ENCODE results near the gene TRIM47.

Gene TRIM47

DNA sequence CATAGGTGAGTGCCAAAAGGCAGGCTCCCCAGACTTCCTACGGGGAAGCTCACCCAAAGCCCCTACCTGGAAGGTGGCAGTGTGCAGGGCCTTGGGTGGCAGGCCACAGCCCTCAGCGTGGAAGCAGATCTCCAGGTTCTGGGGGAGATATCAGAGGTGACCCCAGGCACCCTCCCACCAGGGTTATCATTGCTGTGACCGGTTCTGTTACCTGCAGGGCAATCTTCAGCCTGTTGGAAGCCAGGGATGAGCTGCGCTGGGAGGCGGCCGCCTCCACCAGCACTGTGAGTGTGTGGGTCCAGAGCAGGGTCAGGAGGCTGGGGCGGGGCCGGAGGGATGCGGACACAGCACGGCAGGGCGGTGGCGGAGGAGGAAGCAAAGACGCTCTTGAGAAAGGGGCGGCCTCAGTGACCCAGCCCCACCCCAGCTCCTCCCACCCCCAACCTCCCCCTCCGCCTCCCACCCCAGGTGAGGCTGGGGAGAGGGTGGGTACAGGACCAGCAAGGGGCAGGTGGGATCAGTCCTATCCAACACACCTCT lies 47.3 kb downstream of the TRIM47 start:
- Histone ChIP-seq H3K4me3 (ENCODE audit: control insufficient read depth in 1 of 7, extremely low read depth in 1 of 7, insufficient read depth in 4 of 7, low read depth in 2 of 7, low read length in 6 of 7) (no peak overlapping the region), H3K27me3 (replicated peaks in 2 of 5; ENCODE audit: control insufficient read depth in 4 of 5, insufficient read depth in 5 of 5, low read length in 4 of 5) (no peaks in the 10 kb centered on the region), H3K36me3 (ENCODE audit: control insufficient read depth in 4 of 4, insufficient read depth in 4 of 4, low read length in 3 of 4) (peaks cover 22 to 84% (median 67%) of the 10 kb centered on the region in 4 experiments), H3K4me1 (ENCODE audit: control extremely low read depth in 1 of 4, control insufficient read depth in 4 of 4, insufficient read depth in 4 of 4, low read length in 3 of 4) (peaks cover 7 to 60% (median 56%) of the 10 kb centered on the region in 4 experiments), H3K9me3 (ENCODE audit: control extremely low read depth in 1 of 5, control insufficient read depth in 4 of 5, insufficient read depth in 2 of 5, low read depth in 1 of 5, low read length in 4 of 5) (no peaks in the 10 kb centered on the region), H3K27ac (ENCODE audit: insufficient read depth in 1 of 2, low read depth in 1 of 2, low read length in 2 of 2, poor library complexity in 1 of 2, severe bottlenecking in 2 of 2) (peak overlapping the region in 1 of 2 experiments; percentile 14)
- ChIA-PET POLR2A (no interaction called here), CTCF (interaction anchor here (1.0 to 13.1 kb wide), 6 partner anchors 15 to 98 kb away, joined by 3 to 174 read pairs (median 14); partner anchors contain the start of genes GALK1 and UNC13D)
- WGBS (ENCODE audit: insufficient coverage), result 100% methylated on average over 6 of the region's 15 CpGs
- no peak for DNase-seq

DNA sequence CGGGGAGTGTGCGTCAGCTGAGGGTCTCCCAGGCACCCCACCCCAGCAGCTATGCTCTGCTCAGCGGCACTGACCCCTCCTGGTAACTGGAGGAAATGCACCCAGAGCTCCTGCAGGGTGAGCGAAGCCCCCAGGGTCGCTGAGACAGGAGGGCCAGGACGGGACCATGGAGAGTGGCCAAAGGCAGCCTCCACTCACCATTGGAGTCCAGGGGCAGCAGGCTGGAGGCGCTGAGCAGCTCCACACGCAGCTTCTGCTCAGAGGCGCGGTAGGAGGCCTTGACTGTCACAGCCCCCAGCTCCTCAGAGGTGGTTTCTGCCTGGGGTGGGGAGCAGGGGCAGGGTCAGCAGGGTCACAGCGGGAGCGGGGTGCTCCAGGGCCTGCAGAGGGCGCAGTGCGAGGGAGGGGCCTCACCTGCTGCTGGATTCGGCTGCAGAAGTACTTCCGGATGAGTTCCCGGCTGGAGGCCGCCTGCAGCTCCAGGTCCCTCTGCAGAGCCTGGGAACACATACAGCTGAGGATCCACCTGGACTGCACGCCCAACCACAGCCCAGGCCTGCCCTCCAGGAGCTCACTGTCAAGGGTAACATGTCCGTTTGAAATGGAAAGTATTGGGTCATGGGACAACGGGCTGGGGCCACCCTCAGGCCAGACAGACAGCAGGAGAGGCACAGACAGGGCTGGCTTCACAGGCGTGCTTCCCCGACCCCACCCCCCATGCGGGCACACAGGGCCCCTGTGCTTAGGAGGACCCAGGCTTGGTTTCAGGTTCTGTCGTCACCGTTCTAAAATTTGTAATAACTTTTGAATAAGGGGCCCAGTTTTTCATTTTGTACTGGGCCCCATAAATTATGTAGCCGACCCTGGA lies 48.0 kb downstream of the TRIM47 start:
- POLR2A ChIA-PET, result interaction anchor here (0.6 to 4.2 kb wide), 6 partner anchors 10 to 270 kb away, joined by 3 to 28 read pairs (median 4); partner anchors contain the start of gene UNC13D
- H3K9me3 ChIP-seq (ENCODE audit: control extremely low read depth in 1 of 5, control insufficient read depth in 4 of 5, insufficient read depth in 2 of 5, low read depth in 1 of 5, low read length in 4 of 5), result no peaks in the 10 kb centered on the region
- WGBS (ENCODE audit: insufficient coverage), result 91% methylated on average over 18 of the region's 27 CpGs
- H3K27ac ChIP-seq (ENCODE audit: insufficient read depth in 1 of 2, low read depth in 1 of 2, low read length in 2 of 2, poor library complexity in 1 of 2, severe bottlenecking in 2 of 2), result peak overlapping the region in 1 of 2 experiments; percentile 14
- DNase-seq, result peak in 2 of 3 donors; percentile 35 to 44
- peaks cover 20 to 84% (median 67%) of the 10 kb centered on the region in 4 experiments for H3K36me3 ChIP-seq (ENCODE audit: control insufficient read depth in 4 of 4, insufficient read depth in 4 of 4, low read length in 3 of 4)
- no peaks in the 10 kb centered on the region for H3K27me3 ChIP-seq (replicated peaks in 2 of 5; ENCODE audit: control insufficient read depth in 4 of 5, insufficient read depth in 5 of 5, low read length in 4 of 5)
- no peak overlapping the region for H3K4me3 ChIP-seq (ENCODE audit: control insufficient read depth in 1 of 7, extremely low read depth in 1 of 7, insufficient read depth in 4 of 7, low read depth in 2 of 7, low read length in 6 of 7)
- CTCF ChIA-PET, result interaction anchor here (0.9 to 13.1 kb wide), 17 partner anchors 11 to 98 kb away, joined by 3 to 174 read pairs (median 4); partner anchors contain the start of genes GALK1, UNC13D, UNK and WBP2
- peaks cover 7 to 62% (median 56%) of the 10 kb centered on the region in 4 experiments for H3K4me1 ChIP-seq (ENCODE audit: control extremely low read depth in 1 of 4, control insufficient read depth in 4 of 4, insufficient read depth in 4 of 4, low read length in 3 of 4)

DNA sequence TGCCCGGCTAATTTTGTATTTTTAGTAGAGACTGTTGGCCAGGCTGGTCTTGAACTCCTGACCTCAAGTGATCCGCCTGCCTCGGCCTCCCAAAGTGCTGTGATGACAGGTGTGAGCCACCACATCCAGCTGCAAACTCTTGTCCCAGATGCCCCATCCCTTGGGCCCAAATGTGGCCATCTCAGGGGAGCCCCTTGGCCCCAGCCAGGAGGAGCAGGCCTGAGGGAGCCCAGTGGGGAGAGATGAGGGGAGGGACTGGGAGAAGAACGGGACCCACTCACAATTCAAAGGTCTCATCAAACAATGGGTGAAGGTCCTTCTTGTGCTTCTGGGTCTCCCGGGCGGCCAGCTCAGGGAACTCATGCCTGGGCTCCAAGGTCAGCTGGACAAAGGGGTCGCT lies 48.6 kb downstream of the TRIM47 start:
- no peak overlapping the region for H3K27ac ChIP-seq (ENCODE audit: insufficient read depth in 1 of 2, low read depth in 1 of 2, low read length in 2 of 2, poor library complexity in 1 of 2, severe bottlenecking in 2 of 2)
- DNase-seq, result no peak
- CTCF ChIA-PET, result interaction anchor here (0.9 to 13.1 kb wide), 18 partner anchors 11 to 82 kb away, joined by 3 to 174 read pairs (median 4); partner anchors contain the start of genes GALK1, UNC13D, UNK and WBP2
- no peaks in the 10 kb centered on the region for H3K27me3 ChIP-seq (replicated peaks in 2 of 5; ENCODE audit: control insufficient read depth in 4 of 5, insufficient read depth in 5 of 5, low read length in 4 of 5)
- H3K4me1 ChIP-seq (ENCODE audit: control extremely low read depth in 1 of 4, control insufficient read depth in 4 of 4, insufficient read depth in 4 of 4, low read length in 3 of 4), result peaks cover 7 to 62% (median 56%) of the 10 kb centered on the region in 4 experiments
- no peaks in the 10 kb centered on the region for H3K9me3 ChIP-seq (ENCODE audit: control extremely low read depth in 1 of 5, control insufficient read depth in 4 of 5, insufficient read depth in 2 of 5, low read depth in 1 of 5, low read length in 4 of 5)
- WGBS (ENCODE audit: insufficient coverage), result 97% methylated on average over 5 of the region's 7 CpGs
- POLR2A ChIA-PET, result interaction anchor here (0.6 to 4.2 kb wide), 6 partner anchors 9 to 271 kb away, joined by 3 to 28 read pairs (median 4); partner anchors contain the start of gene UNC13D
- H3K36me3 ChIP-seq (ENCODE audit: control insufficient read depth in 4 of 4, insufficient read depth in 4 of 4, low read length in 3 of 4), result peaks cover 20 to 82% (median 63%) of the 10 kb centered on the region in 4 experiments
- no peak overlapping the region for H3K4me3 ChIP-seq (ENCODE audit: control insufficient read depth in 1 of 7, extremely low read depth in 1 of 7, insufficient read depth in 4 of 7, low read depth in 2 of 7, low read length in 6 of 7)

DNA sequence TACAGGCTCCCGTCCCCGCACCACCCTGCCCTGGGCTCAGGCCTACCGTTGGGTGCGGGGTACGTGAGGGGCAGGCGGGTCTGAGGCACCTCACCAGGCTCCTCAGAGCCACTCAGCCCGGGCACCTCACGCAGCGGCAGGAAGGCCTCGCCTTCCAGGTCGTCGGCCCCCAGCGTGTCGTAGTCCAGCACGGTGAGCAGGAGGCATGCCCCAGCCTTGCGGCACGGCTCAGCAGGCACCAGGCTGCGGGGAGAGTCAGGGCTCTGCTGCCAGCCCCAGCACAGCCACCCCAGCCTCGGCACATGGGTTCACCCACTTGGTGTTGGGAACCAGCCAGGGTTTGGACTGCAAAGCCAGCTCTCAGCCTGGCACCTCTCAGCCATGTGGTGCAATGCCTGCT lies 49.6 kb downstream of the TRIM47 start:
- ChIA-PET CTCF (interaction anchor here (0.9 to 13.1 kb wide), 14 partner anchors 8 to 75 kb away, joined by 3 to 174 read pairs (median 5); partner anchors contain the start of genes GALK1 and UNC13D), POLR2A (interaction anchor here (0.9 to 4.2 kb wide), 4 partner anchors 16 to 64 kb away, joined by 4 to 39 read pairs (median 16); partner anchors contain the start of genes GALK1 and UNC13D)
- Histone ChIP-seq H3K9me3 (ENCODE audit: control extremely low read depth in 1 of 5, control insufficient read depth in 4 of 5, insufficient read depth in 2 of 5, low read depth in 1 of 5, low read length in 4 of 5) (no peaks in the 10 kb centered on the region), H3K36me3 (ENCODE audit: control insufficient read depth in 4 of 4, insufficient read depth in 4 of 4, low read length in 3 of 4) (peaks cover 17 to 82% (median 58%) of the 10 kb centered on the region in 4 experiments), H3K4me3 (ENCODE audit: control insufficient read depth in 1 of 7, extremely low read depth in 1 of 7, insufficient read depth in 4 of 7, low read depth in 2 of 7, low read length in 6 of 7) (no peak overlapping the region), H3K4me1 (ENCODE audit: control extremely low read depth in 1 of 4, control insufficient read depth in 4 of 4, insufficient read depth in 4 of 4, low read length in 3 of 4) (peaks cover 6 to 55% (median 49%) of the 10 kb centered on the region in 4 experiments), H3K27me3 (replicated peaks in 2 of 5; ENCODE audit: control insufficient read depth in 4 of 5, insufficient read depth in 5 of 5, low read length in 4 of 5) (no peaks in the 10 kb centered on the region), H3K27ac (ENCODE audit: insufficient read depth in 1 of 2, low read depth in 1 of 2, low read length in 2 of 2, poor library complexity in 1 of 2, severe bottlenecking in 2 of 2) (no peak overlapping the region)
- 93% methylated on average over 19 of the region's 19 CpGs for WGBS (ENCODE audit: insufficient coverage)
- DNase-seq, result no peak

DNA sequence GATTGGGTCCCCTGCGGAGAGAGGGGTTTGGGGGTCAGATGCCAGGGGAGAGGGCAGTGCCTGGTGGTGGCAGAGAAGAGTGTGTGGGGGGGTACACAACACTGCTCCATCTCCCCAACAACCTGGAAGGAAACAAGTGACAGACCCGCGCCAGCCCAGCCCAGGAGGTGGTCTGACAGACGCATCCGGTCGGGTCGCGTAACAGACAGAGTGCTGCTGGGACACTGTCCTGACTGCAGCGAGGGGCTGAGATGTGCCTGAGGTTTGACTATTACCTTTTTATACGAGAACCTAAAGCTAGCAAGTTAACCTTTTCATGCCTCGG lies 50.3 kb downstream of the TRIM47 start:
- Histone ChIP-seq H3K36me3 (ENCODE audit: control insufficient read depth in 4 of 4, insufficient read depth in 4 of 4, low read length in 3 of 4) (peaks cover 14 to 86% (median 58%) of the 10 kb centered on the region in 4 experiments), H3K27ac (ENCODE audit: insufficient read depth in 1 of 2, low read depth in 1 of 2, low read length in 2 of 2, poor library complexity in 1 of 2, severe bottlenecking in 2 of 2) (peak overlapping the region in 1 of 2 experiments; percentile 23), H3K4me3 (ENCODE audit: control insufficient read depth in 1 of 7, extremely low read depth in 1 of 7, insufficient read depth in 4 of 7, low read depth in 2 of 7, low read length in 6 of 7) (peak overlapping the region in 1 of 7 experiments; percentile 40), H3K9me3 (ENCODE audit: control extremely low read depth in 1 of 5, control insufficient read depth in 4 of 5, insufficient read depth in 2 of 5, low read depth in 1 of 5, low read length in 4 of 5) (no peaks in the 10 kb centered on the region), H3K27me3 (replicated peaks in 2 of 5; ENCODE audit: control insufficient read depth in 4 of 5, insufficient read depth in 5 of 5, low read length in 4 of 5) (no peaks in the 10 kb centered on the region), H3K4me1 (ENCODE audit: control extremely low read depth in 1 of 4, control insufficient read depth in 4 of 4, insufficient read depth in 4 of 4, low read length in 3 of 4) (peaks cover 2 to 50% (median 42%) of the 10 kb centered on the region in 4 experiments)
- CTCF ChIA-PET, result interaction anchor here (0.9 to 13.1 kb wide), 17 partner anchors 9 to 78 kb away, joined by 3 to 174 read pairs (median 6); partner anchors contain the start of genes GALK1 and UNC13D
- POLR2A ChIA-PET, result interaction anchor here (0.5 to 4.2 kb wide), 9 partner anchors 16 to 75 kb away, joined by 3 to 39 read pairs (median 4); partner anchors contain the start of genes GALK1 and UNC13D
- 43% methylated on average over 10 of the region's 11 CpGs for whole genome bisulfite sequencing (ENCODE audit: insufficient coverage)
- DNase-seq, result no peak

DNA sequence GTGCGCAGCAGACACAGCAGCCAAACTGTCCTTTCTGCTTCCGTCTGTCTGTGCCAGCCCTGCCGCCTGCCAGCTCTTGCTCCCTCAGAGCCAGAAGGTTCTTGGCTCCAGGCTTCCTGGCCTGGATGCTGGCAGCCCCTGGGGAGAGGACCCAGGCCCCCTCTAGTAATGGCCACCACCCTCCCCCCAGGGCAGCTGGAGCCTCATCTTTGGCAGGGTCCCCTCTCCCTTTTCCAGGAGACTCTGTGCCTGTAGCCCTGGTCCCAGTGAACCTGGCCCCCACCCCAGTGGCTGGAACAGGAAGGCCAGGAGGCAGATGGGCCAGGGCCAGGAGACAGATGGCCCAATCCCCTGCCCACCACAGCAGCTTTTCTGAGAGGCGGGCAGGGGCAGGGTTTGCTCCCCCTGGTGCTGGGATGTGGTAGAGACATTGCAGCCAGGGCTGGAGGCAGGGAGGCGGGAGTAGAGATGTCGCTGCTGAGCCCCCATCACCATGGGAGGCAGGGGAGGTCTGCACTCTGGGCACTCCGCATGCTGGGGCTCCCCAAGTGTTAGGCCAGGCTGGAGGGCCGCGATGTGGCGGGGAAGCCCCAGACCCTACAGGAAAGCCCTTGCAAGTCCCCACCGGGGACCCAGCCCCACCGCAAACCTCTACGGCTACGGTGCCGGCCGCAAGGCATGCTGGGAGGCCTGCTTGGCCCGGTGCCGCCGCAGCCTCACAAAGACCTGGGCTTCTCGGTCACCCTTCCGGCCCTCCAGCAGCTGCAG lies 50.9 kb downstream of the TRIM47 start:
- 42% methylated on average over 20 of the region's 21 CpGs for WGBS (ENCODE audit: insufficient coverage)

More for the DNA sequence above, 50.9 kb downstream of the TRIM47 start:
- Histone ChIP-seq H3K4me3 (ENCODE audit: control insufficient read depth in 1 of 7, extremely low read depth in 1 of 7, insufficient read depth in 4 of 7, low read depth in 2 of 7, low read length in 6 of 7) (peak overlapping the region in 2 of 7 experiments; percentile 24 to 40), H3K9me3 (ENCODE audit: control extremely low read depth in 1 of 5, control insufficient read depth in 4 of 5, insufficient read depth in 2 of 5, low read depth in 1 of 5, low read length in 4 of 5) (no peaks in the 10 kb centered on the region), H3K4me1 (ENCODE audit: control extremely low read depth in 1 of 4, control insufficient read depth in 4 of 4, insufficient read depth in 4 of 4, low read length in 3 of 4) (peaks cover 2 to 44% (median 36%) of the 10 kb centered on the region in 4 experiments), H3K36me3 (ENCODE audit: control insufficient read depth in 4 of 4, insufficient read depth in 4 of 4, low read length in 3 of 4) (peaks cover 14 to 89% (median 60%) of the 10 kb centered on the region in 4 experiments), H3K27me3 (replicated peaks in 2 of 5; ENCODE audit: control insufficient read depth in 4 of 5, insufficient read depth in 5 of 5, low read length in 4 of 5) (no peaks in the 10 kb centered on the region), H3K27ac (ENCODE audit: insufficient read depth in 1 of 2, low read depth in 1 of 2, low read length in 2 of 2, poor library complexity in 1 of 2, severe bottlenecking in 2 of 2) (peak overlapping the region in 1 of 2 experiments; percentile 47)
- peak; percentile 81 to 93 (median 90) for DNase-seq
- ChIA-PET CTCF (interaction anchor here (0.6 to 13.1 kb wide), 22 partner anchors 9 to 675 kb away, joined by 3 to 174 read pairs (median 5); partner anchors contain the start of genes GALK1, UNC13D and WBP2), POLR2A (interaction anchor here (0.5 to 4.2 kb wide), 8 partner anchors 17 to 74 kb away, joined by 3 to 39 read pairs (median 4); partner anchors contain the start of genes GALK1 and UNC13D)
